OCI-LY7 (cell line): ENCODE results near the gene SMG1. TPM values are rescaled to one million over a fixed set of nuclear protein-coding genes. Genes with fewer than 3 reads are reported as not detected.

Experiments used
- BruUV-seq: library from RNA; stranded (reverse); fragments of 400-500 nt; replicated peaks from 2 replicates; lab custom pipeline; 2021; lab: Mats Ljungman, UMichigan
- CTCF ChIA-PET: fragments of 300-600 bp; sonication (Branson Sonifier 250); formaldehyde crosslinking; loops from one replicate; lab custom pipeline; 2022; ENCODE audit warnings: antibody characterized with exemption; ENCODE audit not compliant: unreplicated experiment; lab: Charles Lee
- POLR2A ChIA-PET: fragments of 300-600 bp; sonication (Branson Sonifier 250); formaldehyde crosslinking; loops from one replicate; lab custom pipeline; 2022; ENCODE audit warnings: antibody characterized with exemption; lab: Charles Lee
- DNase-seq: peaks from one replicate; pipeline ENCODE4 v3.0.0-alpha.2; 2015; ENCODE audit warnings: low spot score
- H2AFZ ChIP-seq: fragments of 200-600 bp; sonication (generic), shearing (Covaris generic); 2 replicates; pipeline ENCODE4 v1.6.1; 2014; ENCODE audit warnings: mild to moderate bottlenecking, antibody characterized with exemption, low read length, moderate library complexity
- H3K27ac ChIP-seq: fragments of 200-600 bp; sonication (generic); 2 replicates; pipeline ENCODE4 v1.5.1; 2014; ENCODE audit warnings: mixed run types, low read depth, mild to moderate bottlenecking, moderate library complexity, low read length, inconsistent platforms; ENCODE audit not compliant: poor library complexity, severe bottlenecking
- H3K36me3 ChIP-seq: fragments of 200-600 bp; sonication (generic); 2 replicates; pipeline ENCODE4 v1.6.1; 2014; ENCODE audit warnings: mild to moderate bottlenecking, antibody characterized with exemption, low read length, moderate library complexity, mixed read lengths; ENCODE audit not compliant: insufficient read depth
- H3K4me1 ChIP-seq: fragments of 200-600 bp; sonication (generic); 2 replicates; pipeline ENCODE4 v1.5.1; 2014; ENCODE audit warnings: mild to moderate bottlenecking, low read length; ENCODE audit not compliant: insufficient read depth, poor library complexity, severe bottlenecking
- H3K4me2 ChIP-seq: fragments of 200-600 bp; sonication (generic); 2 replicates; pipeline ENCODE4 v1.6.1; 2014; ENCODE audit warnings: mild to moderate bottlenecking, low read length
- H3K4me3 ChIP-seq: fragments of 200-600 bp; sonication (generic); 2 replicates; pipeline ENCODE4 v1.5.1; 2014; ENCODE audit warnings: mild to moderate bottlenecking, low read depth, low read length; ENCODE audit not compliant: poor library complexity, severe bottlenecking
- H3K79me2 ChIP-seq: fragments of 200-600 bp; sonication (generic); 2 replicates; pipeline ENCODE4 v1.6.1; 2016; ENCODE audit warnings: low read depth, mild to moderate bottlenecking, low read length, moderate library complexity, mixed read lengths; ENCODE audit not compliant: insufficient read depth
- H3K9me2 ChIP-seq: fragments of 200-600 bp; sonication (generic); 2 replicates; pipeline ENCODE4 v1.6.1; 2016; ENCODE audit warnings: mild to moderate bottlenecking, low read length, mixed read lengths; ENCODE audit not compliant: insufficient read depth
- H3K9me3 ChIP-seq: fragments of 200-600 bp; sonication (generic); 2 replicates; pipeline ENCODE4 v1.6.1; 2014; ENCODE audit warnings: mild to moderate bottlenecking, mixed run types, low read length, mixed read lengths
- H4K20me1 ChIP-seq: fragments of 200-600 bp; sonication (generic); 2 replicates; pipeline ENCODE4 v1.6.1; 2014; ENCODE audit warnings: mild to moderate bottlenecking, antibody characterized with exemption, low read length, moderate library complexity, mixed read lengths; ENCODE audit not compliant: insufficient read depth
- EZH2phosphoT487 ChIP-seq: fragments of 200-600 bp; sonication (generic); IDR thresholded peaks from 2 replicates; pipeline ENCODE4 v1.6.1; 2018; ENCODE audit warnings: low read depth, borderline replicate concordance, mild to moderate bottlenecking, mixed run types, antibody characterized with exemption, low read length, moderate library complexity, mixed read lengths
- intact Hi-C: fragments of 100-400 bp; cut with micrococcal nuclease; formaldehyde crosslinking; loops from one replicate; pipeline ENCODE4 v1.10.0; 2022; ENCODE audit not compliant: unreplicated experiment
- total RNA-seq, 2 experiments: library from RNA; depleted of rRNA in 1 of 2; stranded (reverse); fragments of >200 nt in 1 of 2; shearing (Covaris generic) in 1 of 2; gene quantifications; 2 replicates each; pipeline ENCODE4 v1.2.3, GENCODE V29; 2014 to 2022
- TF ChIP-seq, protein P1 (sequence below): fragments of 200-600 bp; sonication (generic); conservative IDR thresholded peaks from 2 replicates; pipeline ENCODE4 v1.5.1; 2014; ENCODE audit warnings: mild to moderate bottlenecking, antibody characterized with exemption, low read length, moderate library complexity, mixed read lengths

SMG1 gene
- total RNA-seq, 2 experiments from 2014 or later: 106 to 199 TPM

DNA sequence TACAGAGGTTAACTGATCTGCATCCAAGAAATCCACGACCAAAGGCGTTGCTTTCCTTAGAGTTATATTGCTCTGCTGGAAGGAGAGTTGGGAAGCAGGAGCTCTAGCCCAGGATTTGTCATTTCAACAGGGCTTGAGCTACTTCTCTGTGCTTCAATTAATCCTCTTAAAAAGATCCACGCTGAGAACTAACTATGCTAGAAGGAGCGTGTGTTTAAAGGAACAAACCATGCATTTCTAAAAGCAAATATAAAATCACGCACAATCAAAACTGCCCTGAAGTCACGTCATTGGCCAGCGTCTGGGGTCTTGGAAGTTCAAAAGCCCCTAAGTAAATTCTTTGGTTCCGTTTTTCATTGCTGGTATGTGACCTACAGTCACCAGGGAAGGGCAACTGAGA, 125.9 kb downstream of the SMG1 start:
- intact Hi-C loops: loop anchor here (2.0 kb wide), 1 partner anchor 127 kb away; the partner anchor contains the start of gene SMG1
- no TSS peak for BruUV-seq
- Histone ChIP-seq H3K36me3 (peaks cover 75% of the 10 kb centered on the region), H3K79me2 (peaks cover 83% of the 10 kb centered on the region), H3K9me2 (no peaks in the 10 kb centered on the region), H3K9me3 (no peaks in the 10 kb centered on the region), H2AFZ (no peak overlapping the region), H3K4me3 (peak overlapping the region; percentile 99), H4K20me1 (peaks cover 48% of the 10 kb centered on the region), H3K4me2 (peak overlapping the region; percentile 94), H3K27ac (peak overlapping the region; percentile 85), H3K4me1 (peaks cover 59% of the 10 kb centered on the region)
- POLR2A ChIA-PET: interaction anchor here (6.8 kb wide), 1 partner anchor 10 kb away, joined by 64 read pairs; the partner anchor contains the start of gene RPS15A
- no peak for TF ChIP-seq EZH2phosphoT487
- TF ChIP-seq, protein P1, sequence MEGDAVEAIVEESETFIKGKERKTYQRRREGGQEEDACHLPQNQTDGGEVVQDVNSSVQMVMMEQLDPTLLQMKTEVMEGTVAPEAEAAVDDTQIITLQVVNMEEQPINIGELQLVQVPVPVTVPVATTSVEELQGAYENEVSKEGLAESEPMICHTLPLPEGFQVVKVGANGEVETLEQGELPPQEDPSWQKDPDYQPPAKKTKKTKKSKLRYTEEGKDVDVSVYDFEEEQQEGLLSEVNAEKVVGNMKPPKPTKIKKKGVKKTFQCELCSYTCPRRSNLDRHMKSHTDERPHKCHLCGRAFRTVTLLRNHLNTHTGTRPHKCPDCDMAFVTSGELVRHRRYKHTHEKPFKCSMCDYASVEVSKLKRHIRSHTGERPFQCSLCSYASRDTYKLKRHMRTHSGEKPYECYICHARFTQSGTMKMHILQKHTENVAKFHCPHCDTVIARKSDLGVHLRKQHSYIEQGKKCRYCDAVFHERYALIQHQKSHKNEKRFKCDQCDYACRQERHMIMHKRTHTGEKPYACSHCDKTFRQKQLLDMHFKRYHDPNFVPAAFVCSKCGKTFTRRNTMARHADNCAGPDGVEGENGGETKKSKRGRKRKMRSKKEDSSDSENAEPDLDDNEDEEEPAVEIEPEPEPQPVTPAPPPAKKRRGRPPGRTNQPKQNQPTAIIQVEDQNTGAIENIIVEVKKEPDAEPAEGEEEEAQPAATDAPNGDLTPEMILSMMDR: no peak
- CTCF ChIA-PET: interaction anchor here (0.5 kb wide), 1 partner anchor 140 kb away, joined by 4 read pairs; no protein-coding TSS in a partner anchor
- peak; percentile 37 for DNase-seq

DNA sequence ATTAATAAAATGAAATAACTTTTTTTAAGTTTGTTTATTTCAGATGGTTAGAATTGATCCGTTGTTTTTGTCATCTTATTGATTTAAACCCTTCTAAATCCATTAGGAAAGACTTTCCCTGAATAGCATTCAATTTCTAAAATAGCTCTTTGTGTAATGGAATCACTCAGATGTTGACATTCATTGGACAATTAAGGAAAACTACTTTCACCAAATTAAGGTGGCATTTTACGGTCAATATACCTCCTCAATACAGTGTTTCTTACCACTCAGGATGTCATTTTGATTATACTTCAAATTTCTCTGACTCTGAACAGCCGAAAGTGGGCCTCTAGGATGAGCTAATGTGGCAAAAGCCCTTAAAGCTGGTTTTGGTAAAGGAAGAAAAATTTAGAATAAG, 126.7 kb downstream of the SMG1 start:
- BruUV-seq: no TSS peak
- peak overlapping the region; percentile 94 for H3K4me2 ChIP-seq
- no peak overlapping the region for H3K27ac ChIP-seq
- POLR2A ChIA-PET: interaction anchor here (1.0 to 6.8 kb wide), 2 partner anchors 9 to 16 kb away, joined by 3 to 64 read pairs; partner anchors contain the start of gene RPS15A
- peaks cover 75% of the 10 kb centered on the region for H3K36me3 ChIP-seq
- CTCF ChIA-PET: interaction anchor here (0.5 to 1.2 kb wide), 2 partner anchors 9 to 141 kb away, joined by 4 read pairs; partner anchors contain the start of gene RPS15A
- no peaks in the 10 kb centered on the region for H3K9me2 ChIP-seq
- H3K4me1 ChIP-seq: peaks cover 51% of the 10 kb centered on the region
- no peak overlapping the region for H2AFZ ChIP-seq
- H3K4me3 ChIP-seq: peak overlapping the region; percentile 99
- intact Hi-C loops: loop anchor here (2.0 kb wide), 1 partner anchor 171 kb away; no protein-coding TSS in a partner anchor
- no peak for DNase-seq
- H3K79me2 ChIP-seq: peaks cover 83% of the 10 kb centered on the region
- H3K9me3 ChIP-seq: no peaks in the 10 kb centered on the region
- H4K20me1 ChIP-seq: peaks cover 48% of the 10 kb centered on the region
- TF ChIP-seq, protein P1: no peak
- TF ChIP-seq EZH2phosphoT487: no peak

DNA sequence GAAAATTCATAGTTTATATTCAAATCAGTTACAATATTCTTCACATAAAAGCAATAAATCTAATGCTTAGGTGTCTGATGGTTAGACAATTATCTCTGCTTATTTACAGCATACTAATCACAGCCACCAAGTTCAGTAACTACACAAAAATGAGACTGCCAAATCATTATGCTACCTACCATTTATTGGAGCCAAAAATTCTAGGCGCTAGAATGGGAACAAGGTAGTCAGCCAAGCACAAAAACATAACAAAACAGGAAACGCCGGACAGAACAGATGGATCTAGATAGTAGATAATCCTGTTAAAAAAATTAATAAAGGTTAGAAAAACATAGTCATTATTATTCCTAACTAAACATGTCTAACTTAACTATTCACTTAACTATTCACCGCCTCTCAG, 128.5 kb downstream of the SMG1 start:
- Histone ChIP-seq H2AFZ (no peak overlapping the region), H4K20me1 (peaks cover 48% of the 10 kb centered on the region), H3K36me3 (peaks cover 84% of the 10 kb centered on the region), H3K9me2 (no peaks in the 10 kb centered on the region), H3K4me3 (no peak overlapping the region), H3K27ac (no peak overlapping the region), H3K9me3 (no peaks in the 10 kb centered on the region), H3K4me2 (peak overlapping the region; percentile 94; the same call in 1 of the 2 replicates), H3K4me1 (peaks cover 34% of the 10 kb centered on the region), H3K79me2 (peaks cover 75% of the 10 kb centered on the region)
- intact Hi-C loops: loop anchor here (2.0 kb wide), 1 partner anchor 173 kb away; no protein-coding TSS in a partner anchor
- no peak for TF ChIP-seq EZH2phosphoT487
- TF ChIP-seq, protein P1: no peak
- ChIA-PET POLR2A (no interaction called here), CTCF (no interaction called here)
- DNase-seq: no peak
- BruUV-seq: no TSS peak
